H9 (cell line): ENCODE data around the gene GPR176. TPM values are rescaled to one million over a fixed set of nuclear protein-coding genes. Genes with fewer than 3 reads are reported as not detected.

Experiments
- DNase-seq: peaks from one replicate; pipeline ENCODE4 v3.0.0-alpha.2; 2017
- H2AFZ ChIP-seq: one replicate; pipeline ENCODE4 v1.6.1; 2013; ENCODE audit warnings: mild to moderate bottlenecking, low read length, control low read depth, moderate library complexity
- H2AK5ac ChIP-seq: 2 replicates; pipeline ENCODE4 v1.6.1; 2013; ENCODE audit warnings: low read length, control low read depth, mixed read lengths; ENCODE audit not compliant: insufficient read length
- H2BK120ac ChIP-seq: one replicate; pipeline ENCODE4 v1.6.1; 2013; ENCODE audit warnings: low read depth, mild to moderate bottlenecking, low read length, control low read depth, inconsistent platforms; ENCODE audit not compliant: poor library complexity, severe bottlenecking
- H2BK12ac ChIP-seq: 2 replicates; pipeline ENCODE4 v1.6.1; 2013; ENCODE audit warnings: low read length, control low read depth, mixed read lengths, low read depth; ENCODE audit not compliant: insufficient read length
- H2BK15ac ChIP-seq: 2 replicates; pipeline ENCODE4 v1.6.1; 2013; ENCODE audit warnings: low read depth, low read length, control low read depth
- H2BK20ac ChIP-seq: one replicate; pipeline ENCODE4 v1.6.1; 2013; ENCODE audit warnings: low read depth, mild to moderate bottlenecking, low read length, control low read depth, inconsistent platforms; ENCODE audit not compliant: poor library complexity, severe bottlenecking
- H2BK5ac ChIP-seq: 2 replicates; pipeline ENCODE4 v1.6.1; 2013; ENCODE audit warnings: low read length, control low read depth, mixed read lengths; ENCODE audit not compliant: insufficient read length
- H3K14ac ChIP-seq: 2 replicates; pipeline ENCODE4 v1.6.1; 2013; ENCODE audit warnings: low read length, control low read depth; ENCODE audit not compliant: insufficient read depth
- H3K18ac ChIP-seq: 2 replicates; pipeline ENCODE4 v1.6.1; 2013; ENCODE audit warnings: low read depth, mild to moderate bottlenecking, mixed read lengths, low read length, control low read depth; ENCODE audit not compliant: insufficient read length
- H3K23ac ChIP-seq: 2 replicates; pipeline ENCODE4 v1.6.1; 2013; ENCODE audit warnings: low read length, control low read depth, mixed read lengths, low read depth; ENCODE audit not compliant: insufficient read length
- H3K23me2 ChIP-seq: 2 replicates; pipeline ENCODE4 v1.6.1; 2013; ENCODE audit warnings: low read depth, mild to moderate bottlenecking, mixed read lengths, low read length, control low read depth; ENCODE audit not compliant: insufficient read length, poor library complexity, severe bottlenecking
- H3K27ac ChIP-seq: 2 replicates; pipeline ENCODE4 v1.5.1; 2013; ENCODE audit warnings: low read length, control low read depth, mixed read lengths, low read depth; ENCODE audit not compliant: insufficient read length
- H3K27me3 ChIP-seq: 2 replicates; pipeline ENCODE4 v1.6.1; 2013; ENCODE audit warnings: low read length, control low read depth, inconsistent platforms; ENCODE audit not compliant: insufficient read depth
- H3K4ac ChIP-seq: 2 replicates; pipeline ENCODE4 v1.6.1; 2013; ENCODE audit warnings: low read depth, mild to moderate bottlenecking, control low read depth, inconsistent platforms, low read length, moderate library complexity
- H3K4me1 ChIP-seq: 2 replicates; pipeline ENCODE4 v1.6.1; 2013; ENCODE audit warnings: low read length, control low read depth, inconsistent platforms; ENCODE audit not compliant: insufficient read depth
- H3K4me2 ChIP-seq: 2 replicates; pipeline ENCODE4 v1.6.1; 2013; ENCODE audit warnings: low read length, control low read depth, mixed read lengths; ENCODE audit not compliant: insufficient read length, insufficient read depth
- H3K56ac ChIP-seq: 2 replicates; pipeline ENCODE4 v1.6.1; 2013; ENCODE audit warnings: low read depth, mild to moderate bottlenecking, mixed read lengths, low read length, control low read depth; ENCODE audit not compliant: insufficient read length
- H3K79me1 ChIP-seq: 2 replicates; pipeline ENCODE4 v1.6.1; 2013; ENCODE audit warnings: low read depth, mild to moderate bottlenecking, moderate library complexity, low read length, control low read depth, inconsistent platforms; ENCODE audit not compliant: insufficient read depth, poor library complexity, severe bottlenecking
- H3K79me2 ChIP-seq: 2 replicates; pipeline ENCODE4 v1.6.1; 2013; ENCODE audit warnings: low read length, control low read depth, inconsistent platforms; ENCODE audit not compliant: insufficient read depth
- H3K9ac ChIP-seq: 2 replicates; pipeline ENCODE4 v1.6.1; 2013; ENCODE audit warnings: low read length, control low read depth, mixed read lengths; ENCODE audit not compliant: insufficient read length; ENCODE audit errors: extremely low read depth
- H3K9me3 ChIP-seq: one replicate; pipeline ENCODE4 v1.6.1; 2013; ENCODE audit warnings: low read depth, low read length, inconsistent platforms; ENCODE audit not compliant: control insufficient read depth
- H3T11ph ChIP-seq: one replicate; pipeline ENCODE4 v1.6.1; 2013; ENCODE audit warnings: mild to moderate bottlenecking, low read length, control low read depth, inconsistent platforms
- H4K20me1 ChIP-seq: one replicate; pipeline ENCODE4 v1.6.1; 2013; ENCODE audit not compliant: control insufficient read depth, insufficient read length, insufficient read depth
- H4K5ac ChIP-seq: 2 replicates; pipeline ENCODE4 v1.6.1; 2013; ENCODE audit warnings: low read depth, mild to moderate bottlenecking, mixed read lengths, low read length, control low read depth; ENCODE audit not compliant: insufficient read length
- H4K8ac ChIP-seq: replicated peaks from 2 replicates; pipeline ENCODE4 v1.6.1; 2013; ENCODE audit warnings: low read length, control low read depth, mixed read lengths, low read depth; ENCODE audit not compliant: insufficient read length
- H4K91ac ChIP-seq: 2 replicates; pipeline ENCODE4 v1.6.1; 2013; ENCODE audit warnings: low read depth, mild to moderate bottlenecking, moderate library complexity, mixed read lengths, low read length, control low read depth; ENCODE audit not compliant: insufficient read length
- H3K27ac Mint-ChIP-seq, 3 experiments: 2 replicates in 2 of 3; 3 replicates in 1 of 3; pipeline ENCODE4 v1.8.0; 2020 to 2021; ENCODE audit warnings: mixed read lengths in 3 of 3, mild to moderate bottlenecking in 1 of 3, moderate library complexity in 1 of 3
- H3K27me3 Mint-ChIP-seq: 2 replicates; pipeline ENCODE4 v1.8.0; 2021; ENCODE audit warnings: low read depth, mild to moderate bottlenecking, moderate library complexity, mixed read lengths
- H3K36me3 Mint-ChIP-seq, 3 experiments: 2 replicates in 2 of 3; 3 replicates in 1 of 3; pipeline ENCODE4 v1.8.0; 2020 to 2021; ENCODE audit warnings: low read depth in 3 of 3, mixed read lengths in 3 of 3; ENCODE audit not compliant: insufficient read depth in 1 of 3
- H3K4me1 Mint-ChIP-seq, 2 experiments: 2 replicates each; pipeline ENCODE4 v1.8.0; 2020; ENCODE audit warnings: mixed read lengths in 2 of 2
- H3K4me3 Mint-ChIP-seq, 2 experiments: 2 replicates in 1 of 2; 3 replicates in 1 of 2; pipeline ENCODE4 v1.8.0; 2020 to 2021; ENCODE audit warnings: mild to moderate bottlenecking in 2 of 2, mixed read lengths in 2 of 2, moderate library complexity in 1 of 2
- H3K9me3 Mint-ChIP-seq, 2 experiments: 2 replicates in 1 of 2; 3 replicates in 1 of 2; pipeline ENCODE4 v1.8.0; 2020; ENCODE audit warnings: mild to moderate bottlenecking in 2 of 2, mixed read lengths in 2 of 2, moderate library complexity in 1 of 2
- CTCF ChIP-seq: fragments of 200-600 bp; sonication (generic); conservative IDR thresholded peaks from 3 replicates; pipeline ENCODE4 v1.8.0; 2021; ENCODE audit warnings: antibody characterized with exemption, mild to moderate bottlenecking
- WGBS: extraction: QIAGEN DNeasy Blood & Tissue Kit; methylation state at CpG from one replicate; pipeline ENCODE4 v1.1.7; 2013; ENCODE audit warnings: missing lambda C conversion rate, low lambda C conversion rate, mixed read lengths; ENCODE audit not compliant: insufficient read length; ENCODE audit errors: extremely low coverage; 5-methylcytosine and 5-hydroxymethylcytosine counted together
- total RNA-seq: library from RNA; stranded (reverse); gene quantifications from 2 replicates; pipeline ENCODE4 v1.2.1, GENCODE V29; 2021

GPR176 gene
- total RNA-seq, 1 experiment from 2014 or later, result 132 TPM

GRCh38 chr15:39788108-39788507 is 132.0 kb downstream of the GPR176 start:
- H4K91ac ChIP-seq, result no peak overlapping the region
- H3K79me2 ChIP-seq, result no peaks in the 10 kb centered on the region; the same call in 1 of the 2 replicates
- no peak for TF ChIP-seq CTCF
- no CpG with 5 or more reads among the region's 4 CpGs for WGBS
- H3K9ac ChIP-seq, result no peak overlapping the region
- H4K20me1 ChIP-seq, result no peaks in the 10 kb centered on the region
- no peaks in the 10 kb centered on the region for H3K9me3 ChIP-seq
- peaks cover 6% of the 10 kb centered on the region for H3K23me2 ChIP-seq
- H4K5ac ChIP-seq, result no peak overlapping the region
- H3K14ac ChIP-seq, result no peak overlapping the region
- no peaks in the 10 kb centered on the region for H3K79me1 ChIP-seq
- peaks cover 73 to 74% of the 10 kb centered on the region in 2 experiments for H3K4me1 Mint-ChIP-seq
- no peaks in the 10 kb centered on the region for H3K27me3 ChIP-seq
- H2BK120ac ChIP-seq, result no peak overlapping the region
- no peak overlapping the region for H3K4me2 ChIP-seq
- H2BK5ac ChIP-seq, result no peak overlapping the region
- no peak overlapping the region for H3K27ac ChIP-seq
- H2AFZ ChIP-seq, result no peak overlapping the region
- no peak overlapping the region for H3T11ph ChIP-seq
- no peaks in the 10 kb centered on the region for H3K9me3 Mint-ChIP-seq
- peaks cover 0 to 4% (median 0%) of the 10 kb centered on the region in 3 experiments; a peak in 1 of 7 replicates for H3K36me3 Mint-ChIP-seq
- peaks cover 23% of the 10 kb centered on the region for H3K4me1 ChIP-seq
- H3K27ac Mint-ChIP-seq, result peak overlapping the region; percentile 13 to 94 (median 41); a peak in 3 of 7 replicates
- no peak for DNase-seq
- H2BK12ac ChIP-seq, result no peak overlapping the region
- H3K23ac ChIP-seq, result no peak overlapping the region
- H2BK15ac ChIP-seq, result no peak overlapping the region
- H2AK5ac ChIP-seq, result no peak overlapping the region
- H2BK20ac ChIP-seq, result no peak overlapping the region
- no peak overlapping the region for H3K4ac ChIP-seq
- no peak overlapping the region for H4K8ac ChIP-seq
- H3K4me3 Mint-ChIP-seq, result no peak overlapping the region
- H3K56ac ChIP-seq, result no peak overlapping the region
- no peaks in the 10 kb centered on the region for H3K27me3 Mint-ChIP-seq
- H3K18ac ChIP-seq, result no peak overlapping the region
